HFFc6 (cell line): ENCODE results near the gene ROPN1L. TPM values are rescaled to one million over a fixed set of nuclear protein-coding genes. Genes with fewer than 3 reads are reported as not detected.

Source experiments
- DNase-seq: peaks from one replicate; pipeline ENCODE4 v3.0.0-alpha.2; 2018
- H3K27ac Mint-ChIP-seq: 2 replicates; pipeline ENCODE4 v1.8.0; 2020; ENCODE audit warnings: mild to moderate bottlenecking, mixed read lengths
- H3K27me3 Mint-ChIP-seq: 2 replicates; pipeline ENCODE4 v1.8.0; 2021; ENCODE audit warnings: mild to moderate bottlenecking, moderate library complexity, mixed read lengths; ENCODE audit not compliant: insufficient read depth
- H3K36me3 Mint-ChIP-seq: 2 replicates; pipeline ENCODE4 v1.8.0; 2021; ENCODE audit warnings: low read depth, mixed read lengths
- H3K4me1 Mint-ChIP-seq: 2 replicates; pipeline ENCODE4 v1.8.0; 2020; ENCODE audit warnings: low read depth, mixed read lengths
- H3K4me3 Mint-ChIP-seq: 2 replicates; pipeline ENCODE4 v1.8.0; 2020; ENCODE audit warnings: mild to moderate bottlenecking, moderate library complexity, mixed read lengths
- H3K9me3 Mint-ChIP-seq: 2 replicates; pipeline ENCODE4 v1.8.0; 2020; ENCODE audit warnings: mild to moderate bottlenecking, mixed read lengths
- CTCF ChIP-seq: fragments of 200-600 bp; sonication (generic); IDR thresholded peaks from 2 replicates; pipeline ENCODE4 v1.5.0; 2021; ENCODE audit warnings: antibody characterized with exemption, mild to moderate bottlenecking
- total RNA-seq, 6 experiments: library from RNA; stranded (reverse); fragmentation: NEBNext Ultra II Directional; extraction: Animal tissue kit (Norgen Biotek cat#: 25700); gene quantifications; 2 replicates in 1 of 6; 3 replicates in 5 of 6; pipeline ENCODE4 v1.2.3, GENCODE V29; 2021

Gene ROPN1L
- total RNA-seq, 6 experiments from 2014 or later = 0.38 to 0.68 (median 0.47) TPM

- peaks cover 25% of the 10 kb centered on the region for H3K4me1 Mint-ChIP-seq
- no peak overlapping the region; the same call in 1 of the 2 replicates for H3K4me3 Mint-ChIP-seq
- H3K27ac Mint-ChIP-seq = no peak overlapping the region
- DNase-seq = no peak
- peaks cover 11% of the 10 kb centered on the region for H3K27me3 Mint-ChIP-seq
- no peak for TF ChIP-seq CTCF
- H3K9me3 Mint-ChIP-seq = no peaks in the 10 kb centered on the region
- no peaks in the 10 kb centered on the region for H3K36me3 Mint-ChIP-seq
These were observed 3.7 kb downstream of the ROPN1L start for GRCh38 chr5:10445352-10445751.

GRCh38 chr5:10446490-10446889 lies 4.8 kb downstream of the ROPN1L start:
- no peak for DNase-seq
- Mint-ChIP-seq H3K4me1 (peaks cover 21% of the 10 kb centered on the region), H3K27me3 (peaks cover 11% of the 10 kb centered on the region), H3K4me3 (no peak overlapping the region), H3K36me3 (no peaks in the 10 kb centered on the region), H3K27ac (no peak overlapping the region), H3K9me3 (no peaks in the 10 kb centered on the region)
- no peak for TF ChIP-seq CTCF

- DNase-seq = no peak
These were observed 5.4 kb downstream of the ROPN1L start for GRCh38 chr5:10447041-10447440.

GRCh38 chr5:10448754-10449360 lies 7.2 kb downstream of the ROPN1L start:
- no peak overlapping the region for H3K27ac Mint-ChIP-seq
- peaks cover 30% of the 10 kb centered on the region for H3K4me1 Mint-ChIP-seq
- no peak overlapping the region for H3K4me3 Mint-ChIP-seq
- no peak for DNase-seq
- TF ChIP-seq CTCF = no peak
- no peaks in the 10 kb centered on the region for H3K9me3 Mint-ChIP-seq
- H3K27me3 Mint-ChIP-seq = peaks cover 7% of the 10 kb centered on the region
- no peaks in the 10 kb centered on the region for H3K36me3 Mint-ChIP-seq

More at GRCh38 chr5:10447041-10447440, 5.4 kb downstream of the ROPN1L start:
- Mint-ChIP-seq H3K27ac (no peak overlapping the region), H3K27me3 (peaks cover 10% of the 10 kb centered on the region), H3K4me1 (peaks cover 24% of the 10 kb centered on the region), H3K4me3 (no peak overlapping the region), H3K36me3 (no peaks in the 10 kb centered on the region), H3K9me3 (no peaks in the 10 kb centered on the region)
- no peak for TF ChIP-seq CTCF

- Mint-ChIP-seq H3K4me3 (no peak overlapping the region), H3K4me1 (peaks cover 49% of the 10 kb centered on the region), H3K36me3 (no peaks in the 10 kb centered on the region), H3K27ac (no peak overlapping the region), H3K9me3 (no peaks in the 10 kb centered on the region), H3K27me3 (peaks cover 3% of the 10 kb centered on the region)
- DNase-seq = no peak
- no peak for TF ChIP-seq CTCF
These were observed 9.6 kb downstream of the ROPN1L start for GRCh38 chr5:10451137-10451824.
